ENCODE results near the gene IL36B.

DNA sequence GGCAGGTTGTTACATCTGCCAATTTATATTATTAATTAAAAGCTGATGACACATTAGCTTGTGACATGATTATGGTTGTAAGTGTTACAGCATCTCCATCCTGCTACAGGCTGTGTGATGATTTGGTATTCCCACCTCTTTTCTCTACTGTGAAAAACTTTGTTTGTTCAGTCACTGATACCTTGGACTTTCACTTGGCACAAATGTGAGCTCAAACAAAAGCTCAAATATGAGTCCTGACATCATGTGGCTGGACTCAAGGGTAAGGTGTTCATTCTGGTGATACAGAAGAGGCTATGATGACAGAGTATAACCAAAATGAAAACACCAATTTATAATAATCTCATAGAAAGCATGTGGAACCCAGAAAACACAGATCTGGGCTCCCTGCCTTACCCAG is 58.8 kb downstream of the IL36B start:
- TF ChIP-seq FOXK2 (IDR thresholded peaks at IDR 0.05) (no peak), FOXA1 (IDR thresholded peaks at IDR 0.05) (no peak), SUZ12 (IDR thresholded peaks at IDR 0.05) (no peak), TARDBP (IDR thresholded peaks at IDR 0.05) (no peak), SP1 (IDR thresholded peaks at IDR 0.05) (no peak)
